K562 (cell line): ENCODE measurements around the gene GAMT. TPM values are rescaled to one million over a fixed set of nuclear protein-coding genes. Genes with fewer than 3 reads are reported as not detected.

Source experiments
- ATAC-seq: fragments of 200-7000 bp; cut with Tn5 transposase; 3 replicates; pipeline ENCODE4 v1.9.1; 2020; ENCODE audit warnings: moderate library complexity
- BruUV-seq: library from RNA; stranded (reverse); fragments of 400-500 nt; replicated peaks from 2 replicates; lab custom pipeline; 2021; lab: Mats Ljungman, UMichigan
- CTCF ChIA-PET: fragments of 300-600 bp; formaldehyde crosslinking; extraction: SDS; loops from one replicate; lab custom pipeline; 2021; ENCODE audit warnings: low intra/inter-chr PET ratio; lab: Yijun Ruan, JAX
- POLR2A ChIA-PET: fragments of 300-600, 350-650 bp; sonication (Branson Sonifier 250); formaldehyde crosslinking; extraction: SDS; loops from one replicate; lab custom pipeline; 2021; ENCODE audit warnings: antibody characterized with exemption, inconsistent platforms; lab: Yijun Ruan, JAX
- DNase-seq, 4 experiments: peaks; one replicate each; pipeline versions ENCODE4 v3.0.0 to v3.0.0-alpha.2; 2011 to 2018; ENCODE audit warnings: low spot score in 3 of 4, mixed read lengths in 3 of 4; ENCODE audit errors: extremely low read depth in 1 of 4
- FAIRE-seq: peaks from 2 replicates; lab custom pipeline; 2011; peaks lifted over from hg19 to GRCh38; lab: Jason Lieb, UNC
- H2AFZ ChIP-seq: 2 replicates; pipeline ENCODE4 v1.6.0; 2011; ENCODE audit warnings: low read depth, low read length, control low read depth, inconsistent platforms
- H3K27ac ChIP-seq: fragments of 200-600 bp; 3 replicates; pipeline ENCODE4 v1.8.0; 2011; ENCODE audit warnings: low read depth, mild to moderate bottlenecking, control low read depth, inconsistent platforms, low read length, moderate library complexity, mixed read lengths; ENCODE audit errors: extremely low read depth
- H3K27me3 ChIP-seq, 2 experiments: fragments of 300-600 bp in 1 of 2; 2 replicates in 1 of 2; 3 replicates in 1 of 2; pipeline versions ENCODE4 v1.6.0 to v1.8.0; 2011; ENCODE audit warnings: inconsistent platforms in 2 of 2, low read length in 2 of 2, mild to moderate bottlenecking in 1 of 2, mixed read lengths in 1 of 2, moderate library complexity in 1 of 2; ENCODE audit not compliant: control insufficient read depth in 2 of 2, insufficient read depth in 2 of 2
- H3K36me3 ChIP-seq: fragments of 300-600 bp; 3 replicates; pipeline ENCODE4 v1.8.0; 2011; ENCODE audit warnings: mild to moderate bottlenecking, low read length, inconsistent platforms; ENCODE audit not compliant: control insufficient read depth, insufficient read depth
- H3K4me1 ChIP-seq, 2 experiments: fragments of 200-600 bp in 1 of 2; replicated peaks in 1 of 2; 2 replicates in 1 of 2; 3 replicates in 1 of 2; pipeline versions ENCODE4 v1.5.1 to v1.8.0; 2011; ENCODE audit warnings: inconsistent platforms in 2 of 2, low read length in 2 of 2, mild to moderate bottlenecking in 1 of 2, mixed read lengths in 1 of 2, moderate library complexity in 1 of 2; ENCODE audit not compliant: control insufficient read depth in 2 of 2, insufficient read depth in 2 of 2
- H3K4me2 ChIP-seq: 2 replicates; pipeline ENCODE4 v1.6.1; 2011; ENCODE audit warnings: low read length, control low read depth, inconsistent platforms, mixed read lengths; ENCODE audit not compliant: insufficient read depth
- H3K4me3 ChIP-seq: fragments of 200-600 bp; sonication (generic), shearing (Covaris generic); 2 replicates; pipeline ENCODE4 v1.5.1; 2016; ENCODE audit warnings: control low read depth, inconsistent platforms
- H3K79me2 ChIP-seq: fragments of 200-600 bp; 3 replicates; pipeline ENCODE4 v1.8.0; 2011; ENCODE audit warnings: low read length, inconsistent platforms; ENCODE audit not compliant: control insufficient read depth, insufficient read depth
- H3K9ac ChIP-seq, 2 experiments: 2 replicates each; pipeline versions ENCODE4 v1.6.0 to v1.6.1; 2011; ENCODE audit warnings: low read depth in 2 of 2, low read length in 2 of 2, control low read depth in 1 of 2, inconsistent platforms in 1 of 2, mild to moderate bottlenecking in 1 of 2, mixed read lengths in 1 of 2; ENCODE audit not compliant: insufficient read depth in 1 of 2
- H3K9me1 ChIP-seq: one replicate; pipeline ENCODE4 v1.6.0; 2011; ENCODE audit warnings: inconsistent platforms, mild to moderate bottlenecking, low read length, moderate library complexity; ENCODE audit not compliant: control insufficient read depth, insufficient read depth
- H3K9me3 ChIP-seq: replicated peaks from 2 replicates; pipeline ENCODE4 v1.5.1; 2011; ENCODE audit warnings: low read depth, low read length, inconsistent platforms; ENCODE audit not compliant: control insufficient read depth, insufficient read depth
- H4K20me1 ChIP-seq: replicated peaks from 2 replicates; pipeline ENCODE4 v1.6.1; 2011; ENCODE audit warnings: low read length, inconsistent platforms, mixed read lengths; ENCODE audit not compliant: control insufficient read depth, insufficient read depth
- BACH1 ChIP-seq: fragments of 200-800 bp; sonication (Bioruptor generic); IDR thresholded peaks from 2 replicates; pipeline ENCODE4 v1.6.1; 2016; ENCODE audit warnings: missing genetic modification characterization, missing compliant biosample characterization
- CEBPG ChIP-seq, 3 experiments: fragments of 200-800 bp in 1 of 3; sonication (Bioruptor generic) in 1 of 3; sonication (generic) in 1 of 3; formaldehyde crosslinking in 1 of 3; IDR thresholded peaks in 2 of 3; conservative IDR thresholded peaks in 1 of 3; 2 replicates each; pipeline versions ENCODE4 v1.6.1 to v1.8.0; 2016 to 2022; ENCODE audit warnings: missing compliant biosample characterization in 2 of 3, missing genetic modification characterization in 2 of 3, mild to moderate bottlenecking in 1 of 3, missing genetic modification reagents in 1 of 3
- HOMEZ ChIP-seq: fragments of 250-450 bp; sonication (Bioruptor Pico); IDR thresholded peaks from 2 replicates; pipeline ENCODE4 v1.4.0; 2020; ENCODE audit warnings: mild to moderate bottlenecking, moderate library complexity
- NFIC ChIP-seq: fragments of 450-650 bp; IDR thresholded peaks from 2 replicates; pipeline ENCODE4 v1.6.1; 2017; ENCODE audit warnings: mild to moderate bottlenecking, inconsistent platforms
- NFIX ChIP-seq: fragments of 250-450 bp; sonication (Bioruptor Pico); IDR thresholded peaks from 2 replicates; pipeline ENCODE4 v1.4.0; 2020; ENCODE audit warnings: low read depth, mild to moderate bottlenecking, moderate library complexity
- NRF1 ChIP-seq, 2 experiments: fragments of 450-650 bp; IDR thresholded peaks in 1 of 2; conservative IDR thresholded peaks in 1 of 2; 2 replicates each; pipeline ENCODE4 v1.6.1; 2014; ENCODE audit warnings: mild to moderate bottlenecking in 2 of 2
- POLR2G ChIP-seq: fragments of 200-400 bp; formaldehyde crosslinking; IDR thresholded peaks from 2 replicates; pipeline ENCODE4 v1.6.1; 2017; ENCODE audit warnings: low read depth, mild to moderate bottlenecking, antibody characterized with exemption, low read length, moderate library complexity
- YBX1 ChIP-seq: fragments of 450-650 bp; IDR thresholded peaks from 2 replicates; pipeline ENCODE4 v1.7.1; 2016; ENCODE audit warnings: mild to moderate bottlenecking
- ZNF146 ChIP-seq: IDR thresholded peaks from one replicate; pipeline ENCODE4 v1.6.1; 2018; ENCODE audit warnings: missing compliant biosample characterization; ENCODE audit not compliant: unreplicated experiment
- ZNF764 ChIP-seq: fragments of 250-450 bp; sonication (Bioruptor Pico); IDR thresholded peaks from 2 replicates; pipeline ENCODE4 v1.4.0; 2020; ENCODE audit warnings: low read depth, mild to moderate bottlenecking, moderate library complexity
- WGBS: fragments of 100-300 bp; shearing (Covaris generic); methylation state at CpG from one replicate; pipeline ENCODE4 v1.1.6; 2016; ENCODE audit warnings: low coverage, mixed read lengths; ENCODE audit not compliant: insufficient coverage; ENCODE audit errors: missing lambda C conversion rate; 5-methylcytosine and 5-hydroxymethylcytosine counted together
- in situ Hi-C: fragments of 300-500 bp; cut with MboI; formaldehyde crosslinking; loops from 4 replicates; pipeline ENCODE4 v1.15.0; 2018; ENCODE audit warnings: inconsistent platforms, mixed read lengths
- intact Hi-C: fragments of 100-400 bp; cut with micrococcal nuclease; formaldehyde crosslinking; loops from 2 replicates; pipeline ENCODE4 v1.14.2; 2022
- polyA plus RNA-seq, 8 experiments: library from polyadenylated mRNA; depleted of rRNA in 4 of 8; stranded (reverse) in 5 of 8; unstranded in 3 of 8; fragments of >200 nt; fragmentation: Nextera tagmentation in 2 of 8; fragmentation: Illumina TruSeq in 1 of 8; extraction: Ambion mirVana in 2 of 8; extraction: Trizol in 1 of 8; gene quantifications; 2 replicates each; pipeline versions ENCODE4 v1.2.1 to v1.2.3, GENCODE V29; 2011 to 2014; ENCODE audit warnings: inconsistent platforms in 1 of 8, missing spikeins in 1 of 8
- total RNA-seq, 7 experiments: library from RNA; depleted of rRNA in 6 of 7; stranded (reverse); fragments of >200 nt in 6 of 7; fragmentation: Illumina TruSeq in 2 of 7; extraction: Trizol in 2 of 7; gene quantifications; 2 replicates each; pipeline versions ENCODE4 v1.2.1 to v1.2.3, GENCODE V29; 2011 to 2021; ENCODE audit warnings: low replicate concordance in 1 of 7

GAMT gene
- total and polyA plus RNA-seq, 9 of the 15 experiments (the other 6 are each of a cell fraction or from before 2014, with no cell fraction given): 1.3 to 35.3 (median 27.2) TPM

DNA sequence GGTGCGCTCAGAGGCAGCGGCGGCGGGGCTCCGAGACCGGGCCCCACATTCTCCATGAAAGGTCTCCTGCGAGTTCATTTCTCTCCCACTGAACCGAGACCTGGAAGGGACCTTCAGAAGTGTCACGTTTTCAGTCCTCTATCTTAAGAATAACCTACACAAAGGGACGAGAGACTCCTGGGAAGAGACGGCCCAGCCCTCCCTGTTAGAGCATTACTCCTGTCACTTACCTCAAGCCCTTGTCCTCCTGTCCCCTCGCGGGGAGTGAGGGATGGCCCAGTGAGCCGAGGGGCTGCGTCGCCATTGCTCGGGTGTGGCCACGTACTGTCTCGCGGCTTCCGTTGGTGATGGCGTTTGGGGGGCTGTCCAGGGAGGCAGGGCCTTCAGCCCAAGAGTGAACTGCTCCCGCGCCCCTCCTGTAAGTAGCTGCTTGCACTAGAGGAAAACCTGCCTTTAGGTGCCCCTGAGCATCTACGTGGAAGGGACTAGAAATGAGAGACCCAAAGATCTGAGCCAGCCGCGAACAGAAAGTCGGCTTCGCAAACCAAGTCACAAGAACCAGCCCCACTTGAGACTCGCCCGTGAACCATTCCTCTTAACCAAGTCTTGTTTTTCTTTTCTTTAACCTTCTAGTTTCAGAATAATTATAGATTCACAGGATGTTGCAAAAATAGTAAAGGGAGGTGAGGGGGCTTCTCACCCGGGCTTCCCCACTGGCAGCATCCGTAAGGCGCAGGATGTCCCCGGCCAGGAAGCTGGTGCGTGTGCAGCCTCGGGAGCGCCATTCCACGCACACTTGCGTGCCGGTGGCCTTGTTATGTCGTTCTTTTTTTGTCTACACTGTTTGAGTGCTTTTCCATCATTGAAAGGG lies 38.7 kb downstream of the GAMT start:
- H3K27me3 ChIP-seq: no peaks in the 10 kb centered on the region
- intact Hi-C loops: no loop called here
- H3K4me3 ChIP-seq: no peak overlapping the region
- DNase-seq: no peak
- no peaks in the 10 kb centered on the region for H3K9me3 ChIP-seq
- H3K27ac ChIP-seq: no peak overlapping the region
- no TSS peak for BruUV-seq
- H3K79me2 ChIP-seq: no peaks in the 10 kb centered on the region
- 92% methylated on average over 38 of the region's 42 CpGs for WGBS
- in situ Hi-C loops: no loop called here
- peaks cover 4% of the 10 kb centered on the region; the same call in 1 of the 2 replicates for H4K20me1 ChIP-seq
- no peak overlapping the region for H2AFZ ChIP-seq
- no peak overlapping the region for H3K9ac ChIP-seq
- no peaks in the 10 kb centered on the region for H3K9me1 ChIP-seq
- no peak for ATAC-seq
- TF ChIP-seq YBX1 (no peak), POLR2G (0 out of 2 replicates have a peak, but pooled peaks have one; percentile 26)
- H3K36me3 ChIP-seq: peaks cover 98% of the 10 kb centered on the region
- H3K4me2 ChIP-seq: no peak overlapping the region
- H3K4me1 ChIP-seq: peaks cover 12 to 47% of the 10 kb centered on the region in 2 experiments
- no peak for FAIRE-seq
- ChIA-PET CTCF (no interaction called here), POLR2A (no interaction called here)

GRCh38 chr19:1361601-1362386 lies 39.5 kb downstream of the GAMT start:
- BruUV-seq: no TSS peak
- 91% methylated on average over 26 of the region's 30 CpGs for WGBS
- TF ChIP-seq NFIX (CRISPR knock-in tag) (peak; percentile 78), NRF1 (conservative IDR thresholded peaks at IDR 0.05 in 1 of 2, IDR thresholded peaks at IDR 0.05 in 1 of 2) (no peak), BACH1 (tag) (no peak), HOMEZ (CRISPR knock-in tag) (no peak), ZNF764 (no peak), CEBPG (CRISPR knock-in tag; IDR thresholded peaks at IDR 0.05) (peak; percentile 59), CEBPG (tag; conservative IDR thresholded peaks at IDR 0.05 in 1 of 2, IDR thresholded peaks at IDR 0.05 in 1 of 2) (peak in 1 of 2 experiments; percentile 53; a peak in 1 of 4 replicates), NFIC (peak; percentile 97), ZNF146 (CRISPR knock-in tag) (no peak)

More at GRCh38 chr19:1361601-1362386, 39.5 kb downstream of the GAMT start:
- H3K4me3 ChIP-seq: no peak overlapping the region
- POLR2A ChIA-PET: no interaction called here
- no peaks in the 10 kb centered on the region for H3K27me3 ChIP-seq
- peaks cover 4% of the 10 kb centered on the region; the same call in 1 of the 2 replicates for H4K20me1 ChIP-seq
- no peaks in the 10 kb centered on the region for H3K79me2 ChIP-seq
- intact Hi-C loops (no loop called here), in situ Hi-C loops (no loop called here)
- DNase-seq (no peak), ATAC-seq (no peak), FAIRE-seq (no peak)
- CTCF ChIA-PET: no interaction called here
- H3K36me3 ChIP-seq: peaks cover 98% of the 10 kb centered on the region
- no peak overlapping the region for H2AFZ ChIP-seq
- no peaks in the 10 kb centered on the region for H3K9me1 ChIP-seq
- H3K4me2 ChIP-seq: no peak overlapping the region
- no peak overlapping the region for H3K27ac ChIP-seq
- H3K9ac ChIP-seq: 0 out of 4 replicates have a peak overlapping the region, but pooled peaks of 1 of the 2 experiments have one; percentile 15
- peaks cover 7 to 43% of the 10 kb centered on the region in 2 experiments; a peak in 4 of 5 replicates for H3K4me1 ChIP-seq
- H3K9me3 ChIP-seq: no peaks in the 10 kb centered on the region
